NT2/D1 (cell line): ENCODE data around the gene TXLNG.

Experiments used
- SUZ12 ChIP-seq: IDR thresholded peaks from 2 replicates; pipeline ENCODE4 v1.6.1; 2011; ENCODE audit not compliant: insufficient read length, insufficient read depth; ENCODE audit errors: extremely low read depth
- YY1 ChIP-seq: IDR thresholded peaks from 2 replicates; pipeline ENCODE4 v1.6.1; 2011; ENCODE audit not compliant: insufficient read length, insufficient read depth
- ZNF274 ChIP-seq: IDR thresholded peaks from 2 replicates; pipeline ENCODE4 v1.6.1; 2011; ENCODE audit warnings: mild to moderate bottlenecking, low read depth, low read length

GRCh38 chrX:16883487-16883804, 97.2 kb downstream of the TXLNG start:
- TF ChIP-seq YY1 (no peak), ZNF274 (no peak), SUZ12 (no peak)
